ENCODE data around the gene ST6GALNAC1.

Gene ST6GALNAC1

GRCh38 chr17:76575570-76575969 lies 68.0 kb downstream of the ST6GALNAC1 start:
- no peak for DNase-seq
